ENCODE results near the gene KCND3.

GRCh38 chr1:111924786-111925185 is 64.7 kb downstream of the KCND3 start:
- TF ChIP-seq EZH2 (IDR thresholded peaks at IDR 0.05) (no peak), POLR2AphosphoS5 (IDR thresholded peaks at IDR 0.05; ENCODE audit: borderline replicate concordance, low read depth, low read length) (no peak), FOXP2 (optimal IDR thresholded peaks at IDR 0.05; ENCODE audit: control extremely low read depth, extremely low read length, insufficient read depth) (no peak)

Data from SK-N-MC (cell line).